ENCODE results near the gene ZNF3. TPM values are rescaled to one million over a fixed set of nuclear protein-coding genes. Genes with fewer than 3 reads are reported as not detected.
A peak's percentile ranks its signal among the peaks of the same experiment; 100 is the strongest.

ZNF3 gene
- polyA plus RNA-seq, 1 donor (not counting 4 experiments of a cell fraction or from before 2014, with no cell fraction given): 16.8 TPM

GRCh38 chr7:100053215-100053614 lies 28.3 kb downstream of the ZNF3 start:
- peak; percentile 53 for FAIRE-seq
- peaks cover 3 to 10% of the 10 kb centered on the region in 2 experiments for H3K36me3 ChIP-seq (ENCODE audit: control insufficient read depth in 2 of 2, extremely low read depth in 1 of 2, insufficient read depth in 2 of 2, low read length in 2 of 2)
- dilution Hi-C loops (cut with MboI; ENCODE audit: extremely low pct_ligation_motif_present, low sequenced_read_pairs): no loop called here

DNA sequence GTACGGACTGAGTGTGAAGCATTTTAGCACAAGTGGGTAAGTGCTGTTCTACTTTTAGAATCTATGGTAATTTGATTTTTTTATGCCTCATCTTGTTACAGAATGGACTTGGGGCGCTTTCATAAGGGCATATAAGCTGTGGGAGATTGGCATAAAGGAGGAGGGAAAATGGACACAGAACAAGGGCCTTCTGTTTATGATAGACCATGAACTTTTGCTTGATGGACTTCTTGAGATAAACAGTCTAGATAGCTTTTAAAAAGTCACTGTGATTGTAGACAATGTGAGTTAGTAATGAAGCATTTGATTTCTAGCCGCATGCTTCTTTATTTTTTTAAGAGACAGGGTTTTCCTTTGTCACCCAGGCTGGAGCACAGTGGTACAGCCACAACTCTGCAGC lies 29.9 kb downstream of the ZNF3 start:
- H3K9me3 ChIP-seq (ENCODE audit: control insufficient read depth, low read depth, low read length): no peaks in the 10 kb centered on the region
- H3K4me2 ChIP-seq (ENCODE audit: control insufficient read depth, extremely low read depth, insufficient read depth, low read depth, low read length): no peak overlapping the region
- TF ChIP-seq EZH2 (IDR thresholded peaks at IDR 0.05; ENCODE audit: low read length): no peak
- TF ChIP-seq, protein P1, sequence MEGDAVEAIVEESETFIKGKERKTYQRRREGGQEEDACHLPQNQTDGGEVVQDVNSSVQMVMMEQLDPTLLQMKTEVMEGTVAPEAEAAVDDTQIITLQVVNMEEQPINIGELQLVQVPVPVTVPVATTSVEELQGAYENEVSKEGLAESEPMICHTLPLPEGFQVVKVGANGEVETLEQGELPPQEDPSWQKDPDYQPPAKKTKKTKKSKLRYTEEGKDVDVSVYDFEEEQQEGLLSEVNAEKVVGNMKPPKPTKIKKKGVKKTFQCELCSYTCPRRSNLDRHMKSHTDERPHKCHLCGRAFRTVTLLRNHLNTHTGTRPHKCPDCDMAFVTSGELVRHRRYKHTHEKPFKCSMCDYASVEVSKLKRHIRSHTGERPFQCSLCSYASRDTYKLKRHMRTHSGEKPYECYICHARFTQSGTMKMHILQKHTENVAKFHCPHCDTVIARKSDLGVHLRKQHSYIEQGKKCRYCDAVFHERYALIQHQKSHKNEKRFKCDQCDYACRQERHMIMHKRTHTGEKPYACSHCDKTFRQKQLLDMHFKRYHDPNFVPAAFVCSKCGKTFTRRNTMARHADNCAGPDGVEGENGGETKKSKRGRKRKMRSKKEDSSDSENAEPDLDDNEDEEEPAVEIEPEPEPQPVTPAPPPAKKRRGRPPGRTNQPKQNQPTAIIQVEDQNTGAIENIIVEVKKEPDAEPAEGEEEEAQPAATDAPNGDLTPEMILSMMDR (optimal IDR thresholded peaks at IDR 0.05 in 1 of 3, IDR thresholded peaks at IDR 0.05 in 1 of 3, conservative IDR thresholded peaks at IDR 0.05 in 1 of 3; ENCODE audit: extremely low read depth in 1 of 3, insufficient read depth in 2 of 3, low read length in 3 of 3): no peak
- H2AFZ ChIP-seq (ENCODE audit: control insufficient read depth, low read length): no peak overlapping the region
- dilution Hi-C loops (cut with MboI; ENCODE audit: extremely low pct_ligation_motif_present, low sequenced_read_pairs): no loop called here
- no peaks in the 10 kb centered on the region for H4K20me1 ChIP-seq (ENCODE audit: control insufficient read depth, extremely low read depth, insufficient read depth, low read length)
- no peaks in the 10 kb centered on the region for H3K36me3 ChIP-seq (ENCODE audit: control insufficient read depth in 2 of 2, extremely low read depth in 1 of 2, insufficient read depth in 2 of 2, low read length in 2 of 2)
- no peaks in the 10 kb centered on the region for H3K9me1 ChIP-seq (ENCODE audit: control insufficient read depth, extremely low read depth, insufficient read depth, low read length)
- H3K79me2 ChIP-seq (ENCODE audit: control insufficient read depth, insufficient read depth, low read length): peaks cover 16% of the 10 kb centered on the region
- no peak overlapping the region for H3K9ac ChIP-seq (ENCODE audit: control insufficient read depth, extremely low read depth, insufficient read depth, low read length)
- H3K27me3 ChIP-seq (ENCODE audit: control insufficient read depth, extremely low read depth, insufficient read depth, low read length): no peaks in the 10 kb centered on the region
- no peak overlapping the region for H3K4me3 ChIP-seq (ENCODE audit: control insufficient read depth in 2 of 3, extremely low read depth in 1 of 3, insufficient read depth in 2 of 3, low read depth in 1 of 3, low read length in 3 of 3)
- FAIRE-seq: no peak
- no peak overlapping the region for H3K27ac ChIP-seq (ENCODE audit: control insufficient read depth, insufficient read depth, low read length)
- DNase-seq (ENCODE audit: low read depth, low spot score): no peak
- peaks cover 11% of the 10 kb centered on the region for H3K4me1 ChIP-seq (ENCODE audit: control insufficient read depth, extremely low read depth, insufficient read depth, low read length)

More at GRCh38 chr7:100053215-100053614, 28.3 kb downstream of the ZNF3 start:
- no peaks in the 10 kb centered on the region for H3K9me1 ChIP-seq (ENCODE audit: control insufficient read depth, extremely low read depth, insufficient read depth, low read length)
- H4K20me1 ChIP-seq (ENCODE audit: control insufficient read depth, extremely low read depth, insufficient read depth, low read length): no peaks in the 10 kb centered on the region
- DNase-seq (ENCODE audit: low read depth, low spot score): peak; percentile 63
- no peak overlapping the region for H3K4me3 ChIP-seq (ENCODE audit: control insufficient read depth in 2 of 3, extremely low read depth in 1 of 3, insufficient read depth in 2 of 3, low read depth in 1 of 3, low read length in 3 of 3)
- peaks cover 11% of the 10 kb centered on the region for H3K4me1 ChIP-seq (ENCODE audit: control insufficient read depth, extremely low read depth, insufficient read depth, low read length)
- H3K9ac ChIP-seq (ENCODE audit: control insufficient read depth, extremely low read depth, insufficient read depth, low read length): no peak overlapping the region
- H3K27ac ChIP-seq (ENCODE audit: control insufficient read depth, insufficient read depth, low read length): peak overlapping the region; percentile 13
- no peak for TF ChIP-seq EZH2 (IDR thresholded peaks at IDR 0.05; ENCODE audit: low read length)
- TF ChIP-seq, protein P1 (optimal IDR thresholded peaks at IDR 0.05 in 1 of 3, IDR thresholded peaks at IDR 0.05 in 1 of 3, conservative IDR thresholded peaks at IDR 0.05 in 1 of 3; ENCODE audit: extremely low read depth in 1 of 3, insufficient read depth in 2 of 3, low read length in 3 of 3): peak in 2 of 3 experiments; percentile 54 to 57
- H2AFZ ChIP-seq (ENCODE audit: control insufficient read depth, low read length): no peak overlapping the region
- H3K79me2 ChIP-seq (ENCODE audit: control insufficient read depth, insufficient read depth, low read length): peaks cover 16% of the 10 kb centered on the region
- no peaks in the 10 kb centered on the region for H3K27me3 ChIP-seq (ENCODE audit: control insufficient read depth, extremely low read depth, insufficient read depth, low read length)
- H3K4me2 ChIP-seq (ENCODE audit: control insufficient read depth, extremely low read depth, insufficient read depth, low read depth, low read length): no peak overlapping the region
- H3K9me3 ChIP-seq (ENCODE audit: control insufficient read depth, low read depth, low read length): no peaks in the 10 kb centered on the region

All from keratinocyte (primary cell).